ENCODE results near the gene FADS6.

DNA sequence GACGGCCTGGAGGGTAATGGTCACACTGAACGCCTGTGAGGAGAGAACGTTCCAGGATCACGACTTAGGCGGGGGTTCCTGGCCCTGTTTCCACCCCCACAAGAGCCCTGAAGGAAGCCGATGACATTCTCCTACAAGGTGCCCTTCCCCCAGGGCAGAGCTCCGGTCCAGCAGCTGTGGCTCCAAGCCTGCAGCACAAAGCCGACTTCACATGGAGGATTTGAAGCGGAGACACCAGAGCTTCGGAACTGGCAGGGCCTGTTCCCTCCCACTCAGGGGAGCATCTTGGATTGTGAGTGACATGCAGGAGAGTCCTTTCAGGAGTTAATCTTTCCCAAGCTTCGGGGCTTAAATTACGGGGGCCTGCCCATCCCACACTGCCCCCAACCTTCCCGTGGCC is 5.0 kb downstream of the FADS6 start:
- no peak for TF ChIP-seq SIN3A (IDR thresholded peaks at IDR 0.05; ENCODE audit: borderline replicate concordance, insufficient read depth, low read length)
- no peak for TF ChIP-seq POLR2AphosphoS5 (IDR thresholded peaks at IDR 0.05; ENCODE audit: low read depth, low read length)
- TF ChIP-seq TAF1 (IDR thresholded peaks at IDR 0.05; ENCODE audit: borderline replicate concordance, insufficient read depth, low read length) = no peak
- no peak for TF ChIP-seq REST (IDR thresholded peaks at IDR 0.05; ENCODE audit: insufficient read depth in 1 of 2, low read depth in 2 of 2, low read length in 2 of 2)
